ENCODE measurements around the gene ZNF644.
"Not testable (repeated sequence)": the region's sequence is repeated elsewhere in the genome, so short reads cannot be mapped to it uniquely, and the experiment has no call there.

The ZNF644 gene

GRCh38 chr1:90977522-90977921 lies 44.3 kb downstream of the ZNF644 start:
- no peak for DNase-seq

DNA sequence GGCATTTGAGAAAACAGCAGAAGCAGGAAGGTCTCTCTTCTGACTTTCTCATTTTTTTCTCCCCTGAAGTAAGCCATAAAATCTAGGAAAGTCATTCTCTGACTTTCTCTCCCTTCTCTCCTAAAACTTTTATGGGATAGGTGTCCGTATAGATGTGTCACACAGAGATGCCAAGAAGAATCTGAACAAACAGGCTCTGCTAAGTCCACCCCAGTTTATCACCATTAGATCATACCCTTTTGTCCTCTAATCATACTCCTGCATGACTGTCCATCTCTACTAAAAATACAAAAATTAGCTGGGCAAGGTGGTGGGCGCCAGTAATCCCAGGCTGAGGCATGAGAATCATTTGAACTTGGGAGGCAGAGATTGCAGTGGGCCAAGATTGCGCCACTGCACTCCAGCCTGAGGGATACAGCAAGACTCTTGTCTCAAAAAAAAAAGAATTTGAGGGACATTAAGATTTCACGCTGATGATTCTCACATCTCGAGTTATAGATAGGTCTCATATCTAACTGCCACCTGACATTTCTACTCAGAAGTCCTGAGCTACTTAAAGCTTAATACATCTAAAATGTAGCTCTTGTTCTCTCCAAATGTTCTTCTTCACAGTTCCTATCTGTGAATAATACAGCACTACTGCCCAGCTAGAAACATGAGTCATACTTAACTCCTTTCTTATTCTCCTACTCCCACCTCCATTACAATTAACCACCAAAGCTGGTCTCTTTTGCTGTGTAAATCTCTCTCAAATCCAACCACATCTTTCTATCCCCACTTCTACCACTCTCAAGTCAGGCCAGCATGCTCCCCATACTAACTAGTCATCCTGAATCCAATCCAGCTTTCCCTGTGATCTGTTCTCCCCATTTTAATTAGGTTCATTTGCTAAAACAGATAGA lies 47.7 kb downstream of the ZNF644 start:
- peak; percentile 84 for DNase-seq

DNA sequence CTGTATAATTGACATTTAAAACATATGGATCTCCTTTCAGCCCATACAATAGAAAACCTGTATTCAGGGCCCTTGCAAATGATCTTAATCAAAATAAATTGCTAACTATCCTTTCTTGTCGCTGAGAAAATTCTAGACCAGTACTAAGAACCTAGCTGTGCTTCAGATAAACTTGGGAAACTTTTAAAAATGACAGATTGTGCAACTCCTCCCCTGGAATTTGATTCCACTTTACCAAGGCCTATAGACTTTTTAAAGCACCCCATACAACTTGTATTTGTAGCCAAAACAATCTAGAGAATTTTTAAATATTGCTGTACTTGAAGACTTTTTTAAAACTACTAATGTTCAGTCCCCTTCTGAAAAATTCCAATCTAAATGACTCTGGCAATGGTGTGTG lies 51.6 kb downstream of the ZNF644 start:
- no peak for DNase-seq

- no peak for DNase-seq
Measured at GRCh38 chr1:90969241-90969640, 52.6 kb downstream of the ZNF644 start.

DNA sequence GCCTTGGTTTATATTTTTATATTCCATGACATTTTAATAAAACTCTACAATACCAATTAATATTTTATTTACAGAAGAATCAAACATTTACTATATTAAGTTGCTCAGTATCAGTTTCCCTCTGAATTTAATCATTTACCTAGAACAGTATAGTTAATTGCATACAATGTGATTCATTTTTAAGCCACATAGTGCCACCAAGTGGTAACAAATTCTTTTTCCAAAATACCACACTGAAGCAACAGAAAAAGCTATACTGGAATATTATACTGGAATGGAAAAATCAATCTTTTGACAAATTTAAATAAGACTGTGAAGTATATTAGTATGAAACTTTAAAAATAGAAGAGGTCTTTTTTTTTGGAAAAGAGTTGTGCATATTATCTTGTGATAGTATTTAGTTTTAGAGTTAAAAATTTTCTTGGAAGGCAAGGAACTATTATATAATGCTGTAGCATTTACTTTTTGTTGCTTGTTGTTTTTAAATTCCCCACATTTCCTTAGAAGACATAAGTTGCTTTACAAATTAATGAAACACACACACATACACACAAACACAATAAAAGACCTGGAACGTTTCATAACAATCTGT lies 57.3 kb downstream of the ZNF644 start:
- DNase-seq: no peak

DNA sequence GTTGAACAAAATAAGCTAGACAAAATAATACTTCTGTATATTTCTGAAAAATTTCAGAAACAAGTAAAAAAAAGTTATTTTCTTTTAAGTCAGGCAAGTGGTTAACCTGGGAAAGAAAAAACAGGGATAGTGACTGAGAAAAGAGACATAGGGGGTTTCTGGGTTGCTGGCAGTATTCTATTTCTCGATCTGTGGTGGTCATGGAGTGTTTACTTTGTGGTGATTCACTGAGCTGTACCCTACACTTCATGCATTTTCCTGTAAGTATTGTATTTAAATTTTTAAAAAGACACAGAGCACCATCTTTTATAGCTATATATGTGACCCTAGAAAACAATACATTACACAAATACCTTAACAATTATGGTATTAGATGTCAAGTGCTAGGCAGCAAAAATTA lies 58.2 kb downstream of the ZNF644 start:
- no peak for DNase-seq

- no peak for DNase-seq
Measured at GRCh38 chr1:90963236-90963635, 58.6 kb downstream of the ZNF644 start.

DNA sequence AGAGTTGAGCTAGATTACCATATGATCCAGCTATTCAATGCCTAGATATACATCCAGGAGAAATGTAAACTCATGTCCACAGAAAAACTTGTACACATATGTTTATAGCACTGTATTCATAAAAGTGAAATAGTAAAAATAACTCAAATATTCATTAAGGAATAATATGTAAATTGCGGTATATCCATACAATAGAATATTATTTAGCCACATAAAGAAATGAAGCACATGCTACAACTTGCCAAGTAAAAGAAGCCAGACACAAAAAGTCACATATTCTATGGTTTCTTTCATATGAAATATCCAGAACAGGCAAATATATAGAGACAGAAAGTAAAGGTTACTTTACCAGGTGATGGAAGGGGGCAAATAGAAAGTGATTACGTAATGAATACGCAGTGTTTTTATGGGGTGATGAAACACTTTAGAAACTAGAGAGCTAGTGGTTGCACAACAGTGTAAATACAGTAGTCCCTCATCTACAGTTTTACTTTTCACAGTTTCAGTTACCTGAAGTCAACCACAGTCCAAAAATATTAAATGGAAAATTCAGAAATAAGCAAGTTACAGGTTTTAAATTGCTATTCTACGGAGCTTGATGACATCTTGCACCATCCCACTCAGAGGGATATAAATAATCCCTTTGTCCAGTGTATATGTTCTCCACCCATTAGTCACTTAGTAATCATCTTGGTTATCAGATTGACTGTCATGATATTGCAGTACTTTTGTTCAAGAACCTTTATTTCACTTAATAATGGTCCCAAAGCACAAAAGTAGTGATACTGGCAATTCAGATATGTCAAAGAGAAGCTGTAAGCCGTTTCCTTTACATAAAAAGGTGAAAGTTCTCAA lies 62.3 kb downstream of the ZNF644 start:
- peak; percentile 41 for DNase-seq

DNA sequence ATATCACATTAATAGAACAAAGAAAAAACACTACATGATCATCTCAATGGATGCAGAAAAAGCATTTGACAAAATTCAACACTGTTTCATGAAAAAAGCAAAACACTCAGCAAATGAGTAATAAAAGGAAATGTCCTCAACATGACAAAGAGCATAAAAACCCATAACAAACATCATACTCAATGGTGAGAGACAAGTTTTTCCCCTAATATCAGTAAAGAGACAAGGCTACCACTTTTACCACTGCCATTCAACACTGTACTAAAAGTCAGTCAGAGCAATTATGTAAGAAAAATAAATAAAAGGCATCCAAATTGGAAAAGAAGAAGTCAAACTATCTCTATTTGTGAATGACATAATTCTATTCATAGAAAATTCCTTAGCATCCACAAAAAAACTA lies 64.3 kb downstream of the ZNF644 start:
- DNase-seq: no peak

DNA sequence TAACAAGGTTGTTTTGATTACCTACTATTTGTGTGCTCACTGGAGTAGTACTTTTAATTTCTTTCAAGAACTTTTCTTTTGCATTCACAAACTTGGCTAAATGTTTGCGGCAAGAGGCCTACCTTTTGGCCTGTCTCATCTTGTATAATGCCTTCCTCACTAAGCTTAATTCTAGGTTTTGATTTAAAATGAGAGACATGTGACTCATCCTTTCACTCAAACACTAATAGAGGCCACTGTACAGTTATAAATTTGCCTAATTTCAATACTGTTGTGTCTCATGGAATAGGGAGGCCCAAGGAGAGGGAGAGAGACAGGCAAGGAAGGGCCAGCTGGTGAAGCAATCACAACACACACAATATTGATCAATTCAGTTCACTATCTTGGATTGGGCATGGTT lies 66.1 kb downstream of the ZNF644 start:
- no peak for DNase-seq

GRCh38 chr1:90952906-90953305 lies 68.9 kb downstream of the ZNF644 start:
- DNase-seq: no peak

- no peak for DNase-seq
Measured at GRCh38 chr1:90951009-90951408, 70.8 kb downstream of the ZNF644 start.

- DNase-seq: no peak
Measured at GRCh38 chr1:90948301-90948700, 73.5 kb downstream of the ZNF644 start.

- no peak for DNase-seq
Measured at GRCh38 chr1:90946630-90947029, 75.2 kb downstream of the ZNF644 start.

- no peak for DNase-seq
Measured at GRCh38 chr1:90945287-90945686, 76.5 kb downstream of the ZNF644 start.

- no peak for DNase-seq
Measured at GRCh38 chr1:90943966-90944365, 77.9 kb downstream of the ZNF644 start.

- DNase-seq: no peak
Measured at GRCh38 chr1:90940746-90941145, 81.1 kb downstream of the ZNF644 start.

DNA sequence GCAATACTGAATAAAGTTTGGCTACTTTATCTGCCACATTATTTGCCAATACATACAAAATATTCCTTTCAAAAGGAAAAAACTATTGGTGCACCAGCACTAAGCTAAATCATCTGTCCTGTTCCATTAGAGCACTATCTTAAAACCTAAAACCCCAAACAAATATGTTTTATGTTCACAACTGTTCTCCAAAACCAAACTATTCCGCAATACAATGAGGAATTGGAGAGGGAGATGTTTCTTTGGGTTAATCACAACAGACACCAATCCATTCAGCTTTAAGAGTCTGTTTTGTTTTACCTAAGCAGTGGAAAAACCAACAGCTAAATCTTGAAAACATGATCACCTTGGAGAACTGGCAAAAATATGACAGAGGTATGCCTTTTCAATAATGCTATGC lies 85.1 kb downstream of the ZNF644 start:
- no peak for DNase-seq

DNA sequence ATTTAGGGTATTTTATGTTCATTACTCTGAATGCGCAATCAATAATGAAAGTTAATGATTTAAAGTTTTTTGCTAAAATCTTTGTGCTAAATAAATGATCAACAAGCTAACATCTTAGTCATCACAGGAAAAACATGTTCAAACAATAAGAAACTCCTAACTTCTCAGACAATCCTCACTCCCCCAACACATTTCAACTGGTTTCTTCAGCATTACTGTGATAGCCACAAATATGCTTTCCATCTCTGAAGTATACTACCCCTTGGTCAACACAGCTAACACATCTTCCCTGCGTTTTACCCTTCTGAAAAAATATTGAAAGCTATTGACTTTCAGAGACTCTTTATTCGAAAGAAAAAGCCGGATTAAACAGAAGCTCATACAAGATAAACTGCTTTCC lies 85.8 kb downstream of the ZNF644 start:
- DNase-seq: no peak

DNA sequence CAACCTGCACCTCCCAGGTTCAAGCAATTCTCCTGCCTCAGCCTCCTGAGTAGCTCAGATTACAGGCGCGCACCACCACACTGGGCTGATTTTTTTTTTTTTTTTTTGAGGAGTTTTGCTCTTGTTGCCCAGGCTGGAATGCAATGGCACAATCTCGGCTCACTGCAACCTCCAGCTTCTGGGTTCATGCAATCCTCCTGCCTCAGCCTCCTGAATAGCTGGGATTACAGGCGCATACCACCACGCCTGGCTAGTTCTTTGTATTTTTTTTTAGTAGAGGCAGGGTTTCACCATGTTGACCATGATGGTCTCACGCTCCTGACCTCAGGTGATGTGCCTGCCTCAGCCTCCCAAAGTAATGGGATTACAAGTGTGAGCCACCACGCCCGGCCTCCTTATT lies 93.6 kb downstream of the ZNF644 start:
- DNase-seq: not testable (repeated sequence)

DNA sequence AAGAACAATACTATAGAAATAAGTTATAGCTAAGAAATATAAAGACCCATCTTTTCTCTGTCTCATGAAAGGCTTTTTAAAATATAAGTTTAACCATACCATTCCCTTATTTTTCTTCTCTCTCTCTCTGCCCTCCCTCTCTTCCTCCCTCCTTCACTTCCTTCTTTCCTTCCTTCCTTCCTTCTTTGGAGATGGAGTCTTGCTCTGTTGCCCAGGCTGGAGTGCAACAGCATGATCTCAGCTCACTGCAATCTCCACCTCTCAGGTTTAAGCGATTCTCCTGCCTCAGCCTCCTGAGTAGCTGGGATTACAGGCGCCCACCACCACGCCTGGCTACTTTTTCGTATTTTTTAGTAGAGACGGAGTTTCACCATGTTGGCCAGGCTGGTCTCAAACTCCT lies 94.2 kb downstream of the ZNF644 start:
- DNase-seq: not testable (repeated sequence)

GRCh38 chr1:90926971-90927370 lies 94.9 kb downstream of the ZNF644 start:
- DNase-seq: no peak
